Osteoblast (primary cell): ENCODE measurements around the gene NEU3. TPM values are rescaled to one million over a fixed set of nuclear protein-coding genes. Genes with fewer than 3 reads are reported as not detected.

Source experiments
- DNase-seq: peaks from one replicate; pipeline ENCODE4 v3.0.0; 2011; ENCODE audit warnings: low spot score, mixed read lengths; ENCODE audit not compliant: insufficient read length; ENCODE audit errors: missing footprints
- H2AFZ ChIP-seq: 2 replicates; pipeline ENCODE4 v1.6.0; 2011; ENCODE audit warnings: mild to moderate bottlenecking, low read length
- H3K27ac ChIP-seq: 2 replicates; pipeline ENCODE4 v1.5.1; 2011; ENCODE audit warnings: mild to moderate bottlenecking, low read depth, low read length, moderate library complexity
- H3K27me3 ChIP-seq: 2 replicates; pipeline ENCODE4 v1.6.0; 2012; ENCODE audit warnings: mild to moderate bottlenecking, control low read depth, inconsistent platforms, low read length, moderate library complexity; ENCODE audit not compliant: insufficient read depth
- H3K36me3 ChIP-seq: 2 replicates; pipeline ENCODE4 v1.5.1; 2011; ENCODE audit warnings: mild to moderate bottlenecking, low read length, control low read depth, moderate library complexity; ENCODE audit not compliant: insufficient read depth
- H3K4me1 ChIP-seq: 2 replicates; pipeline ENCODE4 v1.5.1; 2011; ENCODE audit warnings: mild to moderate bottlenecking, low read length, control low read depth, moderate library complexity; ENCODE audit not compliant: insufficient read depth
- H3K4me2 ChIP-seq: 2 replicates; pipeline ENCODE4 v1.6.0; 2011; ENCODE audit warnings: mild to moderate bottlenecking, low read length; ENCODE audit not compliant: insufficient read depth
- H3K4me3 ChIP-seq: fragments of 200-600 bp; sonication (generic); 3 replicates; pipeline ENCODE4 v1.5.1; 2012; ENCODE audit warnings: mild to moderate bottlenecking, low read length, inconsistent platforms; ENCODE audit not compliant: insufficient read depth
- H3K79me2 ChIP-seq: 2 replicates; pipeline ENCODE4 v1.6.0; 2012; ENCODE audit warnings: mild to moderate bottlenecking, low read length, control low read depth, inconsistent platforms; ENCODE audit not compliant: insufficient read depth
- H3K9me3 ChIP-seq: 2 replicates; pipeline ENCODE4 v1.5.1; 2011; ENCODE audit warnings: low read depth, low read length, control low read depth
- H4K20me1 ChIP-seq: 2 replicates; pipeline ENCODE4 v1.6.0; 2012; ENCODE audit warnings: mild to moderate bottlenecking, low read length, control low read depth; ENCODE audit not compliant: insufficient read depth
- total RNA-seq: library from RNA; depleted of rRNA; stranded (reverse); fragments of >200 nt; gene quantifications from 2 replicates; pipeline ENCODE4 v1.2.3, GENCODE V29; 2012
- TF ChIP-seq, protein P1 (sequence below): IDR thresholded peaks from 2 replicates; pipeline ENCODE4 v1.5.1; 2011; ENCODE audit warnings: mild to moderate bottlenecking, low read depth, low read length, moderate library complexity; ENCODE audit errors: extremely low read depth

NEU3 gene
- total RNA-seq, 1 donor = 6.9 TPM

DNA sequence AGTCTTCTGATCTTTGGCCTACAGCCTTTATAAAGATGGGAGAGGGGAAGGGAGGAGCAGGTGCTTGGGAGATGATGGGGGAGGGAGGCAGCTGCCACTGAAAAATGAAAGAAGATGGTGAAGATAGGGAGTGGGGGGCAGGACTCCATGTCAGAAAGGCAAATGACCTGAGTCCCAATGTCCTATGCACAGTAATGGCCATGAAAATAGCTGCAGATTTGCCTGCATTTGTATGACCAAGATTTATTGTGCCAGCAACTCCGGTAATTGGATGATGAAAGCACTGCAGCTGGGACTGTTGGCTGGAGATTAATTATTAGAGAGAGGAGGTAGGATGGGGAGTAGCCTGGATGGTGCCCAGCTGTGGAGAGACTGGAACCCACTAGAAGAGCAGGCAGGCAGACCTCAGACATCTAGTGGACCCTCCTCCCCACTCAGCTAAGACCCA, 36.1 kb downstream of the NEU3 start:
- no peaks in the 10 kb centered on the region for H3K36me3 ChIP-seq
- H3K4me1 ChIP-seq = peaks cover 3% of the 10 kb centered on the region
- DNase-seq = no peak
- TF ChIP-seq, protein P1, sequence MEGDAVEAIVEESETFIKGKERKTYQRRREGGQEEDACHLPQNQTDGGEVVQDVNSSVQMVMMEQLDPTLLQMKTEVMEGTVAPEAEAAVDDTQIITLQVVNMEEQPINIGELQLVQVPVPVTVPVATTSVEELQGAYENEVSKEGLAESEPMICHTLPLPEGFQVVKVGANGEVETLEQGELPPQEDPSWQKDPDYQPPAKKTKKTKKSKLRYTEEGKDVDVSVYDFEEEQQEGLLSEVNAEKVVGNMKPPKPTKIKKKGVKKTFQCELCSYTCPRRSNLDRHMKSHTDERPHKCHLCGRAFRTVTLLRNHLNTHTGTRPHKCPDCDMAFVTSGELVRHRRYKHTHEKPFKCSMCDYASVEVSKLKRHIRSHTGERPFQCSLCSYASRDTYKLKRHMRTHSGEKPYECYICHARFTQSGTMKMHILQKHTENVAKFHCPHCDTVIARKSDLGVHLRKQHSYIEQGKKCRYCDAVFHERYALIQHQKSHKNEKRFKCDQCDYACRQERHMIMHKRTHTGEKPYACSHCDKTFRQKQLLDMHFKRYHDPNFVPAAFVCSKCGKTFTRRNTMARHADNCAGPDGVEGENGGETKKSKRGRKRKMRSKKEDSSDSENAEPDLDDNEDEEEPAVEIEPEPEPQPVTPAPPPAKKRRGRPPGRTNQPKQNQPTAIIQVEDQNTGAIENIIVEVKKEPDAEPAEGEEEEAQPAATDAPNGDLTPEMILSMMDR = no peak
- no peak overlapping the region for H3K4me2 ChIP-seq
- no peaks in the 10 kb centered on the region for H3K79me2 ChIP-seq
- H3K27ac ChIP-seq = no peak overlapping the region
- H3K4me3 ChIP-seq = no peak overlapping the region
- no peaks in the 10 kb centered on the region for H4K20me1 ChIP-seq
- H3K9me3 ChIP-seq = no peaks in the 10 kb centered on the region
- no peaks in the 10 kb centered on the region for H3K27me3 ChIP-seq
- no peak overlapping the region for H2AFZ ChIP-seq

DNA sequence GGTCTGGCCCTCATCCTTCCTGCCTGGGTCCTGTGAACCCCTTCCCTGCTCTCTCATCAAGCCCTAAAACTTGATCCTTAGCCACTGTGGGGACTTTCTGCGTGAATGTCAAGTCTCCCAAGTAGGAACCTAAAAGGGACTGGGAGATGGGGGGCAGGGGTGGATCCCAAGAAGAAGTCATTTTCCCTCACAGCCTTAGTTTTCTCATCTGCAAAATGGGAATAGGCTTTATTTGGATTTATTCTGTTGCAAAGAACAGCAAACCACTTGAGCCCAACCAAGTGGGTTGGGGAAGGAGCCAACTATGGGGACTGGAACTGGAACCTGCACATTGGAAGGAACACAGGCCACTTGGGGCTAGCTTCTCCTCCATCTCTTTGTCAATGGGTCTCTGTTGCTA, 36.8 kb downstream of the NEU3 start:
- no peak overlapping the region for H2AFZ ChIP-seq
- peaks cover 11% of the 10 kb centered on the region for H3K4me1 ChIP-seq
- no peak for DNase-seq
- H3K9me3 ChIP-seq = no peaks in the 10 kb centered on the region
- no peaks in the 10 kb centered on the region for H3K79me2 ChIP-seq
- H3K4me3 ChIP-seq = no peak overlapping the region
- no peaks in the 10 kb centered on the region for H4K20me1 ChIP-seq
- no peak overlapping the region for H3K4me2 ChIP-seq
- H3K27ac ChIP-seq = no peak overlapping the region
- TF ChIP-seq, protein P1 = no peak
- no peaks in the 10 kb centered on the region for H3K27me3 ChIP-seq
- H3K36me3 ChIP-seq = no peaks in the 10 kb centered on the region

DNA sequence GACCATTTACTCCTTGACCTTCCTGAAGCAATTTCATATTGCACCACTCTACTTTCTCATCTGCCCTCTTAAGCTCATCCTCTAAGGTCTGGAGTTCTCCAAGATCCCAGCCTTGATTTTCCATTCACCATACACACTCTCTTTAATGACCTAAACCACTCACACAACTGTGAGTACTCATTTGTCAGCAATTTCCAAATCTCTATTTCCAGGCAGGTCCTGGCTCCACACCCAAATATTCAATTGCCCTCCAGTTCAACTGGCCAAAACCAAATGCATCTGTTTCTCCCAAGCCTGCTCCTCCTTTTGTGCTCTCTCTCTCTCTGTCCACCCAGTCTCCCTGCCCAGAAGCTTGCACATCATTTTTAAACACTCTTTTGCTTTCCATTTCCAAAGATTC, 39.6 kb downstream of the NEU3 start:
- TF ChIP-seq, protein P1 = no peak
- Histone ChIP-seq H2AFZ (no peak overlapping the region), H3K27me3 (no peaks in the 10 kb centered on the region), H3K27ac (no peak overlapping the region), H3K9me3 (no peaks in the 10 kb centered on the region), H3K4me2 (no peak overlapping the region), H3K4me3 (no peak overlapping the region), H4K20me1 (no peaks in the 10 kb centered on the region), H3K79me2 (no peaks in the 10 kb centered on the region), H3K4me1 (peaks cover 22% of the 10 kb centered on the region), H3K36me3 (no peaks in the 10 kb centered on the region)
- no peak for DNase-seq

DNA sequence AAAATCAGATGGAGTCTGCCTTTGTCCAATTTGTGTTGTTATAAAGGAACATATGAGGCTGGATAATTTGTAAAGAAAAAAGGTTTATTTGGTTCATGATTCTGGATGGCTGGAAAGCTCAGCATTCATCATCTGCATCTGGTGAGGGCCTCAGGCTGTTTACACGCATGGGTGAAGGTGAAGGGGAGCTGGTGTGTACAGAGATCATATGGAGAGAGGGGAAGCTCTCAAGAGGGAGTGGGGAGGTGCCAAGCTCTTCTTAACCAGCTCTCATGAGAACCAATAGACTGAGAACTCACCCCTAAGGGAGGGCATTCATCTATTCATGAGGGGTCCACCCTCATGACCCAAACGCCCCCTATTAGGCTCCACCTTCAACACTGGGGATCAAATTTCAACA, 40.0 kb downstream of the NEU3 start:
- Histone ChIP-seq H3K27ac (no peak overlapping the region), H3K4me2 (no peak overlapping the region), H3K27me3 (no peaks in the 10 kb centered on the region), H3K4me1 (peaks cover 22% of the 10 kb centered on the region), H4K20me1 (no peaks in the 10 kb centered on the region), H3K9me3 (no peaks in the 10 kb centered on the region), H2AFZ (no peak overlapping the region), H3K4me3 (no peak overlapping the region), H3K36me3 (no peaks in the 10 kb centered on the region), H3K79me2 (no peaks in the 10 kb centered on the region)
- no peak for DNase-seq
- TF ChIP-seq, protein P1 = no peak
